Ureter (tissue), 1 donor: ENCODE data around the gene PREPL. TPM values are rescaled to one million over a fixed set of nuclear protein-coding genes. Genes with fewer than 3 reads are reported as not detected.

Experiments
- total RNA-seq: library from RNA; stranded (reverse); gene quantifications from one replicate; pipeline ENCODE4 v1.2.4, GENCODE V29; 2023
- donor health status: DM: yes; HTN: yes; CAD: no.

Gene PREPL
- total RNA-seq, 1 donor from 2014 or later, result 72.2 TPM

Other genes with a start within 250 kb of the PREPL start
- gene PPM1B, start 192.6 kb downstream of the PREPL start, total RNA-seq, result 54.8 TPM
- gene SLC3A1, start 86.0 kb downstream of the PREPL start, total RNA-seq, result 0.16 TPM
- 23.6 TPM for gene CAMKMT, start 453 bp upstream of the PREPL start, total RNA-seq